ENCODE results near the gene MTMR4.

DNA sequence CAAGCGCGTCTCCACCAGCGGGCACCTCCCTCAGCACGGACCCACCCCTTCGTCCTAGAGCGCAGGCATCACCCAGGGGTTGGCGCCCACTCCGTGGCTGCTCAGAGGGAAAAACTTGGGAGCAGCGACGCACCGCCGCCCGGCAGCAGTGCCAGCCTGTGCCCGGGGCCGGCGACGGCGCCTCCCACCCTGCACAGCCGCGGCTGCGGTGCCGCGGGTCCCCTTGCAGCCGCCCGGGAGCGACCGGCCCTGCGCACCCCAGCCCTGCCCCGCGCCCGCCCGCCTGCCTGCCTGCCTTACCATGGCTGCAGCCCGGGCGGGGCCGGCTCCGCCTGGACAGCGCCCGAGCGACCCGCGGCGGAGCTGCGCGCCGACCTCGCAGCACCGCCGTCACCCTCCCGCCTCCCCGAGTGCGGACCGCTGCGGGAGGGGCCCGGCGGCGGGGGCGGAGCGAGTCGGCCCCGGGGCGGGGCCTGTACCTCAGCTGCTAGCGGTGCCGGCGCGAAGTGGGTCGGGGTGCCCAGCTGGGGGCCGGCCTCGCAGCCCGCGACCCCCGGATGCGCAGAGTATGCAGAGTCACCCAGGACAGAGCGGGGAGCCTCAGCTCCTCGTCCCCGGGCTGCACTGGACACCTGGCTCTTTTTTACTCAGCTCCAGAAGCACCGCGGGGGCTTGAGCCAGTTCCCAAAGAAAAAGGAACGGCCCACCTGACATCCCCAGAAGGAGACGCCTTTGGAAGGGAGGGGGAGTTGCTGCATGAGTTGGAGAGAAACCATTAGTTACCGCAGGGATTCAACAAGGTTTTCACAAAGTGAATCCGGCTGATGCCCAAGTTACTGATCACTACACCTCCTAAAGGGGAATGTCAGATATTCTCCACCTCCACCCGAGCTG, 17.5 kb upstream of the MTMR4 start:
- TF ChIP-seq EZH2 (optimal IDR thresholded peaks at IDR 0.05; ENCODE audit: low read depth, low read length), result no peak
- TF ChIP-seq, protein P1, sequence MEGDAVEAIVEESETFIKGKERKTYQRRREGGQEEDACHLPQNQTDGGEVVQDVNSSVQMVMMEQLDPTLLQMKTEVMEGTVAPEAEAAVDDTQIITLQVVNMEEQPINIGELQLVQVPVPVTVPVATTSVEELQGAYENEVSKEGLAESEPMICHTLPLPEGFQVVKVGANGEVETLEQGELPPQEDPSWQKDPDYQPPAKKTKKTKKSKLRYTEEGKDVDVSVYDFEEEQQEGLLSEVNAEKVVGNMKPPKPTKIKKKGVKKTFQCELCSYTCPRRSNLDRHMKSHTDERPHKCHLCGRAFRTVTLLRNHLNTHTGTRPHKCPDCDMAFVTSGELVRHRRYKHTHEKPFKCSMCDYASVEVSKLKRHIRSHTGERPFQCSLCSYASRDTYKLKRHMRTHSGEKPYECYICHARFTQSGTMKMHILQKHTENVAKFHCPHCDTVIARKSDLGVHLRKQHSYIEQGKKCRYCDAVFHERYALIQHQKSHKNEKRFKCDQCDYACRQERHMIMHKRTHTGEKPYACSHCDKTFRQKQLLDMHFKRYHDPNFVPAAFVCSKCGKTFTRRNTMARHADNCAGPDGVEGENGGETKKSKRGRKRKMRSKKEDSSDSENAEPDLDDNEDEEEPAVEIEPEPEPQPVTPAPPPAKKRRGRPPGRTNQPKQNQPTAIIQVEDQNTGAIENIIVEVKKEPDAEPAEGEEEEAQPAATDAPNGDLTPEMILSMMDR (IDR thresholded peaks at IDR 0.05; ENCODE audit: low read length), result no peak

All from MM.1S (cell line).